Measurements from ENCODE around the gene DIP2B. TPM values are rescaled to one million over a fixed set of nuclear protein-coding genes. Genes with fewer than 3 reads are reported as not detected.

Gene DIP2B
- total and polyA plus RNA-seq, 8 donors, result 2.7 to 136 (median 8.9) TPM

DNA sequence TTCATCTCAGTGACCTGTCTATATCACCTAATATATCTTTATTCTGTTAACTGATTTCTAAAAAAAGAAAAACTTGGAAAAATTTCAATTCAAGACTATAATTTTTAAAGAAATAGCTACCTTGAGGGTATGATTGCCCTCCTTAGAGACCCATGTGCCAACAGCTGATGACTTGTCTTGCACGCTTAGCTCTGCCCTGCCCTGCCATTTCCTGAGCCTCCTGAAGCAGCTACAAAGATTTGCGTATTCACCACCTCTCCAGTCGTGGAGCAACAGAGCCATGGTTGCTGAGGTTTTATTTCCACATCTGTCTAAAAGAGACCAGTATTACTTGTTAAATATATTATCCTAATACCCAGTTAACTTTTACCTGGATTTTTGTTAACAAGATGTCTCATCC is 167.4 kb downstream of the DIP2B start:
- Histone ChIP-seq H3K9me3 (no peaks in the 10 kb centered on the region), H3K27me3 (no peaks in the 10 kb centered on the region), H3K4me1 (no peaks in the 10 kb centered on the region), H3K4me3 (no peak overlapping the region), H3K36me3 (peaks cover 10 to 54% (median 49%) of the 10 kb centered on the region in 4 donors), H3K27ac (no peak overlapping the region)
- TF ChIP-seq POLR2A (IDR thresholded peaks at IDR 0.05) (no peak), POLR2AphosphoS5 (IDR thresholded peaks at IDR 0.05) (no peak), EP300 (IDR thresholded peaks at IDR 0.05) (no peak)
- TF ChIP-seq, protein P1, sequence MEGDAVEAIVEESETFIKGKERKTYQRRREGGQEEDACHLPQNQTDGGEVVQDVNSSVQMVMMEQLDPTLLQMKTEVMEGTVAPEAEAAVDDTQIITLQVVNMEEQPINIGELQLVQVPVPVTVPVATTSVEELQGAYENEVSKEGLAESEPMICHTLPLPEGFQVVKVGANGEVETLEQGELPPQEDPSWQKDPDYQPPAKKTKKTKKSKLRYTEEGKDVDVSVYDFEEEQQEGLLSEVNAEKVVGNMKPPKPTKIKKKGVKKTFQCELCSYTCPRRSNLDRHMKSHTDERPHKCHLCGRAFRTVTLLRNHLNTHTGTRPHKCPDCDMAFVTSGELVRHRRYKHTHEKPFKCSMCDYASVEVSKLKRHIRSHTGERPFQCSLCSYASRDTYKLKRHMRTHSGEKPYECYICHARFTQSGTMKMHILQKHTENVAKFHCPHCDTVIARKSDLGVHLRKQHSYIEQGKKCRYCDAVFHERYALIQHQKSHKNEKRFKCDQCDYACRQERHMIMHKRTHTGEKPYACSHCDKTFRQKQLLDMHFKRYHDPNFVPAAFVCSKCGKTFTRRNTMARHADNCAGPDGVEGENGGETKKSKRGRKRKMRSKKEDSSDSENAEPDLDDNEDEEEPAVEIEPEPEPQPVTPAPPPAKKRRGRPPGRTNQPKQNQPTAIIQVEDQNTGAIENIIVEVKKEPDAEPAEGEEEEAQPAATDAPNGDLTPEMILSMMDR (IDR thresholded peaks at IDR 0.05), result no peak
- intact Hi-C loops (cut with DNase I; ENCODE audit: low total_unique reads), result no loop called here
- DNase-seq, result no peak
- WGBS, 5 donors, result 77 to 85% (median 82%) methylated on average over 3 of the region's 3 CpGs

DNA sequence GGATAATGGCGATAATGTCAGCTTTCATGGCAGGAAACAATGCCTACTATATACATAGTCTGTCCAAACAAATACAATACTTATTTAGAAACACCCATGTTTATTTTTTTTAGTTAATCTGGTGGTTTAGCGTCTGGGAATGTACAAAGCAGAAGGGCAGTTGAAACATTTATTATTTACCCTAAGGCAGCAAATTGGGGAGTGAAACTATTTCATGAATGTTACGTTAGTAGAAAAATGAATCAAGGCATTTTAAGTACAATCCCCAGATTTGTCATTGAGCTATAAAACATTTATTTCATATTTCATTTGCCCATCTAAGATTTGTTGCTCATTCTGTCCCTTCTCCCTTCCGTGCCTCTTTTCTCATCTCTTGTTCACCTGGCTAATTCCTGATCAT is 172.0 kb downstream of the DIP2B start:
- DNase-seq, result no peak
- Histone ChIP-seq H3K27ac (no peak overlapping the region), H3K9me3 (no peaks in the 10 kb centered on the region), H3K4me3 (no peak overlapping the region), H3K27me3 (no peaks in the 10 kb centered on the region), H3K4me1 (no peaks in the 10 kb centered on the region), H3K36me3 (peaks cover 7 to 84% (median 71%) of the 10 kb centered on the region in 4 donors)
- TF ChIP-seq POLR2A (IDR thresholded peaks at IDR 0.05) (no peak), EP300 (IDR thresholded peaks at IDR 0.05) (no peak), POLR2AphosphoS5 (IDR thresholded peaks at IDR 0.05) (no peak)
- TF ChIP-seq, protein P1 (IDR thresholded peaks at IDR 0.05), result no peak
- intact Hi-C loops (cut with DNase I; ENCODE audit: low total_unique reads), result no loop called here
- WGBS, 5 donors, result 83 to 89% (median 86%) methylated on average over 4 of the region's 4 CpGs

DNA sequence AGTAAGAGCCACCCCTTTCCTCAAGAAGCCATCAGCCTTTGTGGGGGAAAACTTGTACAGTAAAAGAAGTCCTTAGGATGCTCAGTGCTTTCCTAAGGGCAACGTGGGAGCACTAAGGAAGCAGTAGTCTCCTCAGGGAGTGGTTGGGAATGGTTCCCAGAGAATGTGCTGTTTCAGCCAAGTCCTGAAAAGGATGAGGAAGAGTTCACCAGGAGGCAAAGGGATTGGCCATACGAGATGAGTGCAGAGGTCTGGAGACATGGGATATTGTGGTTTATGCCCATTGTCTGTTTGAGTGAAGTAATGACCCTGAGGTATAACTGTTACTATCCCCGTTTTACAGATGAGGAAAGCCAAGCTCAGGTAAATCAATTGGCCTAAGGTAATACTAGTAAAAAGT is 173.1 kb downstream of the DIP2B start:
- Histone ChIP-seq H3K4me3 (no peak overlapping the region), H3K27ac (no peak overlapping the region), H3K36me3 (peaks cover 7 to 85% (median 74%) of the 10 kb centered on the region in 4 donors), H3K27me3 (no peaks in the 10 kb centered on the region), H3K9me3 (no peaks in the 10 kb centered on the region), H3K4me1 (no peaks in the 10 kb centered on the region)
- TF ChIP-seq, protein P1 (IDR thresholded peaks at IDR 0.05), result no peak
- no peak for TF ChIP-seq EP300 (IDR thresholded peaks at IDR 0.05)
- TF ChIP-seq POLR2A (IDR thresholded peaks at IDR 0.05), result no peak
- TF ChIP-seq POLR2AphosphoS5 (IDR thresholded peaks at IDR 0.05), result no peak
- peak in 1 of 2 donors; percentile 32 for DNase-seq
- intact Hi-C loops (cut with DNase I; ENCODE audit: low total_unique reads), result no loop called here
- WGBS, 5 donors, result 53 to 78% (median 62%) methylated on average over 3 of the region's 3 CpGs

DNA sequence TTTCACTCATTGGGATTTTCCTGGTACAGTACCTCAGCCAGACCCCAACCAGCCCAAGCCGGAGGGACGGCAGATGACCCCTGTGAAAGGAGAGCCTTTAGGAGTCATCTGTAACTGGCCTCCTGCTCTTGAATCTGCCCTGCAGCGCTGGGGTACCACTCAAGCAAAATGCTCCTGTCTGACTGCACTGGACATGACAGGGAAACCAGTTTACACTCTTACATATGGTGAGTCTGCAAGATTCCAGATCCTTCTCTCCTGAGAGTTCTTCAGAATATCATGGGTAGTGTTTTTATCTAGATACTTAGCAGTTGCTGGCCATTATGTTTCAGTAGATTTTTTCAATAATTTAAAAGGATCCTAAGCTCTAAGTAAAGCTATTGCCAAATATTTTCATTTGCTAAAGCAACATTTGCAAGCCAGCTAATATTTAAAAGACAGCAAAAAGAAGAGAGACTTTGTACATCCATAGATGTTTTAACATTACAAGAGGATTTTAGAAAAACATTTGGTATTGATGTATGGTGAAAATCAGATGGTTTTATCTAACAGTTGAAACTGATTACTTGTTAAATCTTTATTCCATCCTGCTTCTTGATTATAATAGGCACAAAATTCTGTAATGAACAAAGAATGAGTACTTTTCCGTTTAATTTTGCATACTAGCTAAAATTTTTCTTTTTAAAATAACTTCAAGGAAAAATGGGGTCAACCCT is 174.0 kb downstream of the DIP2B start:
- no peak overlapping the region for H3K4me3 ChIP-seq
- H3K36me3 ChIP-seq, result peaks cover 7 to 94% (median 83%) of the 10 kb centered on the region in 4 donors
- no peaks in the 10 kb centered on the region for H3K4me1 ChIP-seq
- TF ChIP-seq POLR2A (IDR thresholded peaks at IDR 0.05), result no peak
- TF ChIP-seq, protein P1 (IDR thresholded peaks at IDR 0.05), result no peak
- no peak for TF ChIP-seq POLR2AphosphoS5 (IDR thresholded peaks at IDR 0.05)
- no peak for TF ChIP-seq EP300 (IDR thresholded peaks at IDR 0.05)
- H3K27me3 ChIP-seq, result no peaks in the 10 kb centered on the region
- H3K27ac ChIP-seq, result no peak overlapping the region
- DNase-seq, result no peak
- WGBS, 5 donors, result 84 to 97% (median 93%) methylated on average over 4 of the region's 4 CpGs
- intact Hi-C loops (cut with DNase I; ENCODE audit: low total_unique reads), result no loop called here
- no peaks in the 10 kb centered on the region for H3K9me3 ChIP-seq

All from stomach (tissue), 9 donors.